ENCODE data around the gene DDX25. TPM values are rescaled to one million over a fixed set of nuclear protein-coding genes. Genes with fewer than 3 reads are reported as not detected.

The DDX25 gene
- total RNA-seq, 1 experiment from 2014 or later = not detected

DNA sequence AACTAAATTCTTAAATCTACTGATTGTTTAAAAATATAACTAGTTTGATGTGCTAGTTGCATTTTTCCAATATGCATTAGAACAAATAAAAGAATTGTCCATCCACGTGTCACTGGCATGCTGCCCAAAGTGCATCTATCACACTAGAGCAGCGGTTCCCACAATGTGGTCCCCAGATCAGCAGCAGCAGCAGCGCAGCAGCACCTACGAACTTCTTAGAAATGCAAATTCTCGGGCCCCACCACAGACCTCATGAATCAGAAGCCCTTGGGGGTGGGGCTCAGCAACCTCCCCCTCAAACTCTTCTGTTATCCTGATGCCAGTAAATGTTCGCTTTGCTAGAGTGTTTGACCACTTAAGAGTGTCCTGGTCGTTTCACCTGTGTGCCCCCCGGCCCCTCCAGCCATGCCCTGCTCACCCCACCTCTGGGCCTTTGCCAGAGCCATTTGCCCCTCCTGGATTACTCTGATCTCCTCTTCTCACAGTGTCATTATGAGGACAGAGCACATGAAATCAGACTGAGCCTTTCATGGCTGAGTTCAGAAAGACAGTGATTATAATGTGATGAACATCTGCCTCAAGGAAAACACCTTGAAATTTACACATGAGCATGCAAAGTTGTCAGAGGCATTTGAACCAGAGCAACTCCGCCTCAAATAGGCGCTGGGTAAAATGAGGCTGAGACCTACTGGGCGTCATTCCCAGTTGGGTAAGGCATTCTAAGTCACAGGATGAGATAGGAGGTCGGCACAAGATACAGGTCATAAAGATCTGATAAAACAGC lies 28.9 kb downstream of the DDX25 start:
- no TSS peak for BruUV-seq (replicated peaks)
- CTCF ChIA-PET = no interaction called here
- Histone ChIP-seq H3K9me2 (replicated peaks; ENCODE audit: low read length) (no peaks in the 10 kb centered on the region), H4K20me1 (ENCODE audit: low read length) (no peaks in the 10 kb centered on the region), H3K27ac (ENCODE audit: low read length) (no peak overlapping the region), H3K9me3 (ENCODE audit: low read length) (no peaks in the 10 kb centered on the region), H3K4me3 (ENCODE audit: low read length) (no peak overlapping the region), H3K4me2 (ENCODE audit: low read length) (no peak overlapping the region), H3K27me3 (ENCODE audit: low read length) (0 out of 2 replicates have a peak, but pooled peaks cover 3% of the 10 kb centered on the region), H3K4me1 (ENCODE audit: insufficient read depth, low read length) (no peaks in the 10 kb centered on the region), H3F3A (ENCODE audit: low read length, unreplicated experiment) (no peaks in the 10 kb centered on the region), H3K9ac (ENCODE audit: low read length) (no peak overlapping the region), H3K36me3 (ENCODE audit: low read depth, low read length) (no peaks in the 10 kb centered on the region), H3K79me2 (ENCODE audit: low read length) (no peaks in the 10 kb centered on the region), H2AFZ (ENCODE audit: low read length) (no peak overlapping the region)
- TF ChIP-seq EZH2phosphoT487 (IDR thresholded peaks at IDR 0.05; ENCODE audit: borderline replicate concordance, low read length) (no peak), EZH2 (IDR thresholded peaks at IDR 0.05; ENCODE audit: low read length, unreplicated experiment) (no peak), CTCF (conservative IDR thresholded peaks at IDR 0.05; ENCODE audit: low read depth, low read length) (no peak)
- DNase-seq (no peak), ATAC-seq (no peak)
- intact Hi-C loops (cut with micrococcal nuclease) = no loop called here
- POLR2A ChIA-PET (ENCODE audit: unreplicated experiment) = interaction anchor here (0.6 kb wide), 1 partner anchor 180 kb away, joined by 5 read pairs; no protein-coding TSS in a partner anchor

GRCh38 chr11:125934473-125934872 lies 30.2 kb downstream of the DDX25 start:
- intact Hi-C loops (cut with micrococcal nuclease) = no loop called here
- Histone ChIP-seq H3K27me3 (ENCODE audit: low read length) (0 out of 2 replicates have a peak, but pooled peaks cover 3% of the 10 kb centered on the region), H3K9me3 (ENCODE audit: low read length) (no peaks in the 10 kb centered on the region), H3K4me1 (ENCODE audit: insufficient read depth, low read length) (no peaks in the 10 kb centered on the region), H3K27ac (ENCODE audit: low read length) (no peak overlapping the region), H3K79me2 (ENCODE audit: low read length) (no peaks in the 10 kb centered on the region), H3K4me3 (ENCODE audit: low read length) (no peak overlapping the region), H3K4me2 (ENCODE audit: low read length) (no peak overlapping the region), H3K9me2 (replicated peaks; ENCODE audit: low read length) (no peaks in the 10 kb centered on the region), H3F3A (ENCODE audit: low read length, unreplicated experiment) (no peaks in the 10 kb centered on the region), H2AFZ (ENCODE audit: low read length) (no peak overlapping the region), H4K20me1 (ENCODE audit: low read length) (no peaks in the 10 kb centered on the region), H3K36me3 (ENCODE audit: low read depth, low read length) (no peaks in the 10 kb centered on the region), H3K9ac (ENCODE audit: low read length) (no peak overlapping the region)
- DNase-seq (no peak), ATAC-seq (no peak)
- BruUV-seq (replicated peaks) = no TSS peak
- TF ChIP-seq EZH2 (IDR thresholded peaks at IDR 0.05; ENCODE audit: low read length, unreplicated experiment) (no peak), EZH2phosphoT487 (IDR thresholded peaks at IDR 0.05; ENCODE audit: borderline replicate concordance, low read length) (no peak), CTCF (conservative IDR thresholded peaks at IDR 0.05; ENCODE audit: low read depth, low read length) (no peak)
- CTCF ChIA-PET = no interaction called here
- POLR2A ChIA-PET (ENCODE audit: unreplicated experiment) = no interaction called here

GRCh38 chr11:125935056-125935455 lies 30.7 kb downstream of the DDX25 start:
- no peaks in the 10 kb centered on the region for H3K79me2 ChIP-seq (ENCODE audit: low read length)
- peak; percentile 13 for DNase-seq
- 0 out of 2 replicates have a peak, but pooled peaks have one; percentile 22 for ATAC-seq
- H3K4me3 ChIP-seq (ENCODE audit: low read length) = no peak overlapping the region
- no peak for TF ChIP-seq EZH2 (IDR thresholded peaks at IDR 0.05; ENCODE audit: low read length, unreplicated experiment)
- TF ChIP-seq CTCF (conservative IDR thresholded peaks at IDR 0.05; ENCODE audit: low read depth, low read length) = peak; percentile 43
- no peak for TF ChIP-seq EZH2phosphoT487 (IDR thresholded peaks at IDR 0.05; ENCODE audit: borderline replicate concordance, low read length)
- H3K9me3 ChIP-seq (ENCODE audit: low read length) = no peaks in the 10 kb centered on the region
- no peak overlapping the region for H3K27ac ChIP-seq (ENCODE audit: low read length)
- no peak overlapping the region for H3K9ac ChIP-seq (ENCODE audit: low read length)
- BruUV-seq (replicated peaks) = no TSS peak
- no peak overlapping the region for H3K4me2 ChIP-seq (ENCODE audit: low read length)
- ChIA-PET POLR2A (ENCODE audit: unreplicated experiment) (interaction anchor here (0.6 kb wide), 1 partner anchor 32 kb away, joined by 3 read pairs; no protein-coding TSS in a partner anchor), CTCF (no interaction called here)
- no peak overlapping the region for H2AFZ ChIP-seq (ENCODE audit: low read length)
- H3F3A ChIP-seq (ENCODE audit: low read length, unreplicated experiment) = no peaks in the 10 kb centered on the region
- intact Hi-C loops (cut with micrococcal nuclease) = no loop called here
- no peaks in the 10 kb centered on the region for H4K20me1 ChIP-seq (ENCODE audit: low read length)
- H3K9me2 ChIP-seq (replicated peaks; ENCODE audit: low read length) = no peaks in the 10 kb centered on the region
- H3K36me3 ChIP-seq (ENCODE audit: low read depth, low read length) = no peaks in the 10 kb centered on the region
- 0 out of 2 replicates have a peak, but pooled peaks cover 3% of the 10 kb centered on the region for H3K27me3 ChIP-seq (ENCODE audit: low read length)
- H3K4me1 ChIP-seq (ENCODE audit: insufficient read depth, low read length) = no peaks in the 10 kb centered on the region
